Hepatocyte (in vitro differentiated cells): ENCODE data around the gene ABCA10.

Source experiments
- EZH2 ChIP-seq: fragments of 200-600 bp; sonication (generic); IDR thresholded peaks from 2 replicates; pipeline ENCODE4 v1.6.1; 2016; ENCODE audit warnings: antibody characterized with exemption, mild to moderate bottlenecking, borderline replicate concordance
- EZH2phosphoT487 ChIP-seq: fragments of 200-600 bp; sonication (generic); IDR thresholded peaks from one replicate; pipeline ENCODE4 v1.6.1; 2018; ENCODE audit warnings: antibody characterized with exemption, mild to moderate bottlenecking, low read depth, moderate library complexity; ENCODE audit not compliant: unreplicated experiment, severe bottlenecking
- TF ChIP-seq, protein P1 (sequence below): fragments of 200-600 bp; sonication (generic); IDR thresholded peaks from 2 replicates; pipeline ENCODE4 v1.5.1; 2016; ENCODE audit warnings: antibody characterized with exemption, mild to moderate bottlenecking; ENCODE audit not compliant: poor library complexity

DNA sequence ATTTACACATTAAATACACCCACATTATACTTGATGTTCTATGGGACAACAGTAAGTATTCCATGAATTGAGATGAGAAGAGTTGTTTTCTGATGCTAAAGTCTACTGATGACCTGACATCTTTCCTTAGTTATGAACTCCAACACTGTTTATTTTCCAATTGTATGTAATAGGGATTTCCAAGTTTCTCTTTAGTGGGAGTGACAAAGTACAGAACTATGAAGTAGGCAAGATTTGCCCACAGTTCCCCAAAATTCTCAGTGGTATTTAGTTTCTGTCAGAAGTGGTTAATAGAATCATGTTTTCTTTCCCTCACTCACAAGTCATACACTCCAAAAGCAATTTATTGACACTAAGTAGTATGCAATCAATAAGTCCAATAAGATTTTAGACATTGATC lies 64.4 kb downstream of the ABCA10 start:
- TF ChIP-seq, protein P1, sequence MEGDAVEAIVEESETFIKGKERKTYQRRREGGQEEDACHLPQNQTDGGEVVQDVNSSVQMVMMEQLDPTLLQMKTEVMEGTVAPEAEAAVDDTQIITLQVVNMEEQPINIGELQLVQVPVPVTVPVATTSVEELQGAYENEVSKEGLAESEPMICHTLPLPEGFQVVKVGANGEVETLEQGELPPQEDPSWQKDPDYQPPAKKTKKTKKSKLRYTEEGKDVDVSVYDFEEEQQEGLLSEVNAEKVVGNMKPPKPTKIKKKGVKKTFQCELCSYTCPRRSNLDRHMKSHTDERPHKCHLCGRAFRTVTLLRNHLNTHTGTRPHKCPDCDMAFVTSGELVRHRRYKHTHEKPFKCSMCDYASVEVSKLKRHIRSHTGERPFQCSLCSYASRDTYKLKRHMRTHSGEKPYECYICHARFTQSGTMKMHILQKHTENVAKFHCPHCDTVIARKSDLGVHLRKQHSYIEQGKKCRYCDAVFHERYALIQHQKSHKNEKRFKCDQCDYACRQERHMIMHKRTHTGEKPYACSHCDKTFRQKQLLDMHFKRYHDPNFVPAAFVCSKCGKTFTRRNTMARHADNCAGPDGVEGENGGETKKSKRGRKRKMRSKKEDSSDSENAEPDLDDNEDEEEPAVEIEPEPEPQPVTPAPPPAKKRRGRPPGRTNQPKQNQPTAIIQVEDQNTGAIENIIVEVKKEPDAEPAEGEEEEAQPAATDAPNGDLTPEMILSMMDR = no peak
- TF ChIP-seq EZH2 (no peak), EZH2phosphoT487 (no peak)
